Measurements from ENCODE around the gene IFT88. TPM values are rescaled to one million over a fixed set of nuclear protein-coding genes. Genes with fewer than 3 reads are reported as not detected.

Gene IFT88
- total RNA-seq, 1 experiment from 2014 or later: 12.3 TPM

- H3K27me3 ChIP-seq (ENCODE audit: control insufficient read depth, insufficient read depth, low read length): no peaks in the 10 kb centered on the region
- no TSS peak for BruUV-seq (replicated peaks)
- no peaks in the 10 kb centered on the region for H3K4me1 ChIP-seq (ENCODE audit: control insufficient read depth, insufficient read depth, low read length)
- DNase-seq (ENCODE audit: low read depth, low spot score) (no peak), ATAC-seq (no peak)
- no peaks in the 10 kb centered on the region for H3K36me3 ChIP-seq (ENCODE audit: control insufficient read depth, insufficient read depth, low read length)
- TF ChIP-seq TCF7L2 (IDR thresholded peaks at IDR 0.05; ENCODE audit: low read depth, low read length) (no peak), REST (IDR thresholded peaks at IDR 0.05; ENCODE audit: insufficient read depth in 1 of 2, low read depth in 2 of 2, low read length in 1 of 2) (no peak), POLR2AphosphoS5 (IDR thresholded peaks at IDR 0.05; ENCODE audit: low read depth, low read length) (no peak), SIN3A (IDR thresholded peaks at IDR 0.05; ENCODE audit: borderline replicate concordance, insufficient read depth, low read depth, low read length) (no peak), CTCF (IDR thresholded peaks at IDR 0.05) (no peak)
- ChIA-PET POLR2A (no interaction called here), CTCF (no interaction called here)
- H3K27ac ChIP-seq (ENCODE audit: low read length): no peak overlapping the region
- intact Hi-C loops (cut with micrococcal nuclease; ENCODE audit: unreplicated experiment) (no loop called here), in situ Hi-C loops (cut with HindIII; ENCODE audit: low pct_unique_long_range_greater_than_20kb, low sequenced_read_pairs) (no loop called here)
- no peaks in the 10 kb centered on the region for H3K9me3 ChIP-seq (ENCODE audit: control insufficient read depth, insufficient read depth, low read depth, low read length)
- H3K4me3 ChIP-seq (ENCODE audit: low read depth in 2 of 2, low read length in 2 of 2): no peak overlapping the region
Observed at GRCh38 chr13:20721058-20721453, 154.1 kb downstream of the IFT88 start.

- intact Hi-C loops (cut with micrococcal nuclease; ENCODE audit: unreplicated experiment) (no loop called here), in situ Hi-C loops (cut with HindIII; ENCODE audit: low pct_unique_long_range_greater_than_20kb, low sequenced_read_pairs) (no loop called here)
- DNase-seq (ENCODE audit: low read depth, low spot score): no peak
- no TSS peak for BruUV-seq (replicated peaks)
- Histone ChIP-seq H3K9me3 (ENCODE audit: control insufficient read depth, insufficient read depth, low read depth, low read length) (no peaks in the 10 kb centered on the region), H3K4me1 (ENCODE audit: control insufficient read depth, insufficient read depth, low read length) (no peaks in the 10 kb centered on the region), H3K4me3 (ENCODE audit: low read depth in 2 of 2, low read length in 2 of 2) (no peak overlapping the region; a peak in 1 of 4 replicates), H3K27ac (ENCODE audit: low read length) (no peak overlapping the region), H3K27me3 (ENCODE audit: control insufficient read depth, insufficient read depth, low read length) (no peaks in the 10 kb centered on the region), H3K36me3 (ENCODE audit: control insufficient read depth, insufficient read depth, low read length) (no peaks in the 10 kb centered on the region)
- no peak for TF ChIP-seq CTCF (IDR thresholded peaks at IDR 0.05)
- TF ChIP-seq TCF7L2 (IDR thresholded peaks at IDR 0.05; ENCODE audit: low read depth, low read length): no peak
- TF ChIP-seq SIN3A (IDR thresholded peaks at IDR 0.05; ENCODE audit: borderline replicate concordance, insufficient read depth, low read depth, low read length): no peak
- TF ChIP-seq REST (IDR thresholded peaks at IDR 0.05; ENCODE audit: insufficient read depth in 1 of 2, low read depth in 2 of 2, low read length in 1 of 2): no peak
- no peak for TF ChIP-seq POLR2AphosphoS5 (IDR thresholded peaks at IDR 0.05; ENCODE audit: low read depth, low read length)
- ATAC-seq: no peak
- ChIA-PET POLR2A (no interaction called here), CTCF (no interaction called here)
Observed at GRCh38 chr13:20721454-20722357, 154.7 kb downstream of the IFT88 start.

Measured in Panc1 (cell line).